GM21576 (cell line): ENCODE results near the gene NUAK1.

ENCODE experiments used
- ATAC-seq: cut with Tn5 transposase; IDR thresholded peaks from one replicate; pipeline ENCODE4 v1.9.1; 2021; ENCODE audit warnings: mild to moderate bottlenecking, moderate library complexity; ENCODE audit not compliant: unreplicated experiment

NUAK1 gene

GRCh38 chr12:106138633-106139421, at the start of gene NUAK1:
TSS of gene NUAK1 (minus strand) at chr12:106138954. CDS start at chr12:106138653, 301 bp downstream.
- no peak for ATAC-seq

GRCh38 chr12:106188256-106188655, 49.5 kb upstream of the NUAK1 start:
- no peak for ATAC-seq

- ATAC-seq, result no peak
Observed at GRCh38 chr12:106187842-106188241, 49.1 kb upstream of the NUAK1 start.

GRCh38 chr12:106187155-106187789, 48.5 kb upstream of the NUAK1 start:
- no peak for ATAC-seq

DNA sequence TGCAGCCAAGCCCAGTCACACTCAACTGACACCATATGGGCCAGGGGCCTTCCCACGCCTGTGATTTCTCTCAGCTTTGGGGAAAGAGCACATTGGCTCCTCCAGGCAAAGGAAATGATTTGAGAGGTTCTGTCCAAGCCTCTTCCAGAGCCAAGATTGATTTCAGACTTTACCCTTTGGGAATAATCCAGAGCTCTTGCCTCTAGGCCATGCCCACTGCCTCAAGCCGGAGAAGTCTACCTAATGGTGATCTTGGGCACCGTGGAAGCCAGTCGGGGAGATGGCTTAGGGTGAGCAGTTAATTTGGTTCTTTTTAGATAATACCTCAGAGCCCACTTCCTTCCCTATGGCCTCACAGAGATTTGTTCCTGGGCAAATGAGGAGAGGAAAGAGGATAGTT, 45.0 kb upstream of the NUAK1 start:
- no peak for ATAC-seq

- no peak for ATAC-seq
Observed at GRCh38 chr12:106181401-106182114, 42.8 kb upstream of the NUAK1 start.

DNA sequence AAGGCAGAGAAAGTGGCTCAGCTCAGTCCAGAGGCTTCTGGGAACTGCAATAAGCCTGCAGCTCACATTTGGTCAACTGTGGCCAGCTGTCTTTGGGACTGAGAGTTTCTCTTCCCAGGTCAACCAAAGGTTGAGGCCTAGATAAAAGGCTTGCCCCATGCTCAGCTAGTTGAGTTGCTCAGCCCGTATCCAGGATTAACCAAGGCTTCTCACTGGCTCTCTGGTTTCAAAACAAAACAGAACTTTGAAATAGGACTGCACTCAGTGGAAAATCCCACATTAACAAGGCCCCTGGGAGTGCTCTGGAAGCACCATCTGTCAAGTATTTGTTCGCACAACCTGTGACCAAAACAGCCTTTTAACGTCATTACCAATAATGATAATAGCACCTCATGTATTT, 40.3 kb upstream of the NUAK1 start:
- ATAC-seq, result no peak

DNA sequence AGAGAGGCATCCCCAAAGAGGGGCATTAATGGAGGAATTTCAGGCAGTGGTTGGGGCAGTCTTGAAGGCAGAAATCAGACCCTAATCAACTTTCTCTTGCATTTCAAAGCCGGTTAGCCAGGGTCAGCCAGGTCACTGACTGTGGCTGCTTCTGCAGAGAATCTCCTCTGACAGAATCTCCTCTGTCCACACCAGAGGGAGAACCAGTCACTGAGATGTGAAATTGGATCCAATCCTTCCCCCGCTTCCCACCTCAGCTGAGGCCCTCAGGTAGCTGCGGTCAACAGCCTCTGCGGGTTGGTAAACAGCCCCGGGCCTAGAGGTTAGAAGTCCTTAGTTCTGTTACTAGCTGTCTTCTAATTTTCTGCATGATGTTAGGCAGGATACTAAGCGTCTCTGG, 39.8 kb upstream of the NUAK1 start:
- ATAC-seq, result no peak

GRCh38 chr12:106176560-106176959, 37.8 kb upstream of the NUAK1 start:
- no peak for ATAC-seq

DNA sequence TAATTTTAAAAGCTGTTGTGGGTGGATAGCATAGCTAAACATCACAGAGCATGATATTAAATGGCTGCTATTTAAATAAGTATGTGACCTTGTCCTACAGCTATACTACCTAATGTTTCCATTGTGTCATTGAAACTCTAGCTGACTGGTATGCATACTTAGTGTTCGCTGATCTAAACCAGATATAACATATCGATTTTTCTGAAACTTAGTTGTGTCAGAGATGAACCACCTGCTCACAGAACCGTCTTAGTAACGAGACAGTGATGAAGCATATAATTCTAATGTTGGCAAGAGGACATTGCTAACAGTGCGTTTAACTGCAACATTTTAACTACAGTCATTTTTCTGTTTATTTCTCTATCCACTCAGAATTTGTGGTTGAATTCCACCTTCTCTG, 36.1 kb upstream of the NUAK1 start:
- no peak for ATAC-seq

- no peak for ATAC-seq
Observed at GRCh38 chr12:106173442-106173841, 34.7 kb upstream of the NUAK1 start.

- ATAC-seq, result no peak
Observed at GRCh38 chr12:106171117-106171750, 32.5 kb upstream of the NUAK1 start.

- no peak for ATAC-seq
Observed at GRCh38 chr12:106170285-106170684, 31.5 kb upstream of the NUAK1 start.

GRCh38 chr12:106163712-106164111, 25.0 kb upstream of the NUAK1 start:
- no peak for ATAC-seq

GRCh38 chr12:106161491-106161890, 22.7 kb upstream of the NUAK1 start:
- no peak for ATAC-seq

- ATAC-seq, result no peak
Observed at GRCh38 chr12:106160915-106161314, 22.2 kb upstream of the NUAK1 start.

GRCh38 chr12:106157802-106158201, 19.0 kb upstream of the NUAK1 start:
- no peak for ATAC-seq

GRCh38 chr12:106154751-106155273, 16.1 kb upstream of the NUAK1 start:
- ATAC-seq, result no peak

GRCh38 chr12:106152334-106152733, 13.6 kb upstream of the NUAK1 start:
- ATAC-seq, result no peak

- ATAC-seq, result no peak
Observed at GRCh38 chr12:106150555-106150954, 11.8 kb upstream of the NUAK1 start.

GRCh38 chr12:106149096-106149784, 10.5 kb upstream of the NUAK1 start:
- no peak for ATAC-seq
